SK-N-SH (cell line): ENCODE results near the gene TMEM240. TPM values are rescaled to one million over a fixed set of nuclear protein-coding genes. Genes with fewer than 3 reads are reported as not detected.
"Not testable (repeated sequence)": the region's sequence is repeated elsewhere in the genome, so short reads cannot be mapped to it uniquely, and the experiment has no call there.

ENCODE experiments used
- CTCF ChIA-PET: fragments of 300-600, 350-600 bp; formaldehyde crosslinking; extraction: SDS; loops from one replicate; lab custom pipeline; 2021; lab: Yijun Ruan, JAX
- POLR2A ChIA-PET: fragments of 350-600 bp; sonication (Branson Sonifier 250); formaldehyde crosslinking; extraction: SDS; loops from one replicate; lab custom pipeline; 2020; ENCODE audit warnings: antibody characterized with exemption, inconsistent platforms; lab: Yijun Ruan, JAX
- DNase-seq: peaks from one replicate; pipeline ENCODE4 v3.0.0; 2012
- H2AFZ ChIP-seq: fragments of 200-600 bp; sonication (generic); 2 replicates; pipeline ENCODE4 v1.8.1; 2016; ENCODE audit warnings: antibody characterized with exemption, mild to moderate bottlenecking, low read depth
- H3F3A ChIP-seq: fragments of 200-600 bp; sonication (generic); replicated peaks from 2 replicates; pipeline ENCODE3; 2016; ENCODE audit warnings: antibody characterized with exemption, mild to moderate bottlenecking; ENCODE audit not compliant: insufficient read depth
- H3K27ac ChIP-seq, 2 experiments: fragments of 200-500 bp in 1 of 2; fragments of 200-600 bp in 1 of 2; sonication (Bioruptor generic) in 1 of 2; sonication (generic), shearing (Covaris generic) in 1 of 2; 2 replicates each; pipeline versions ENCODE4 v1.5.1 to v1.6.1; 2014 to 2016; ENCODE audit warnings: low read depth in 2 of 2, inconsistent platforms in 1 of 2, low read length in 1 of 2, mild to moderate bottlenecking in 1 of 2, mixed read lengths in 1 of 2
- H3K27me3 ChIP-seq: fragments of 200-600 bp; sonication (generic), shearing (Covaris generic); 2 replicates; pipeline ENCODE4 v1.6.1; 2016; ENCODE audit warnings: mixed run types; ENCODE audit not compliant: insufficient read depth
- H3K36me3 ChIP-seq, 2 experiments: fragments of 200-500 bp in 1 of 2; fragments of 200-600 bp in 1 of 2; sonication (Bioruptor generic) in 1 of 2; sonication (generic) in 1 of 2; replicated peaks in 1 of 2; 2 replicates each; pipeline versions ENCODE3 to v1.5.1; 2014 to 2016; ENCODE audit warnings: low read length in 1 of 2, mild to moderate bottlenecking in 1 of 2; ENCODE audit not compliant: insufficient read depth in 2 of 2, control insufficient read depth in 1 of 2
- H3K4me1 ChIP-seq, 2 experiments: fragments of 200-500 bp in 1 of 2; fragments of 200-600 bp in 1 of 2; sonication (Bioruptor generic) in 1 of 2; sonication (generic), shearing (Covaris generic) in 1 of 2; 2 replicates each; pipeline versions ENCODE4 v1.5.1 to v1.6.1; 2014 to 2016; ENCODE audit warnings: low read depth in 1 of 2, low read length in 1 of 2, mixed run types in 1 of 2; ENCODE audit not compliant: insufficient read depth in 2 of 2, control insufficient read depth in 1 of 2
- H3K4me2 ChIP-seq: fragments of 200-600 bp; sonication (generic), shearing (Covaris generic); 2 replicates; pipeline ENCODE4 v1.6.1; 2017; ENCODE audit warnings: mixed run types
- H3K4me3 ChIP-seq, 2 experiments: fragments of 200-500 bp in 1 of 2; fragments of 200-600 bp in 1 of 2; sonication (Bioruptor generic) in 1 of 2; sonication (generic), shearing (Covaris generic) in 1 of 2; 2 replicates each; pipeline versions ENCODE4 v1.5.1 to v1.8.1; 2014 to 2016; ENCODE audit warnings: low read depth in 2 of 2, inconsistent platforms in 1 of 2, low read length in 1 of 2, mild to moderate bottlenecking in 1 of 2, mixed read lengths in 1 of 2, moderate library complexity in 1 of 2
- H3K79me2 ChIP-seq: fragments of 200-600 bp; sonication (generic); 2 replicates; pipeline ENCODE4 v1.8.1; 2017; ENCODE audit warnings: mild to moderate bottlenecking; ENCODE audit not compliant: insufficient read depth
- H3K9ac ChIP-seq: fragments of 200-600 bp; sonication (generic); 2 replicates; pipeline ENCODE4 v1.6.1; 2017; ENCODE audit warnings: mixed run types
- H3K9me2 ChIP-seq: fragments of 200-600 bp; sonication (generic); 2 replicates; pipeline ENCODE4 v1.6.1; 2017; ENCODE audit warnings: mixed run types
- H3K9me3 ChIP-seq: fragments of 200-600 bp; sonication (generic); 2 replicates; pipeline ENCODE4 v1.6.1; 2017; ENCODE audit warnings: mixed run types, mild to moderate bottlenecking, moderate library complexity
- H4K20me1 ChIP-seq: fragments of 200-600 bp; sonication (generic); 2 replicates; pipeline ENCODE4 v1.6.1; 2017; ENCODE audit warnings: mild to moderate bottlenecking, mixed run types; ENCODE audit not compliant: insufficient read depth
- CTCF ChIP-seq: fragments of 200-600 bp; sonication (generic); IDR thresholded peaks from 2 replicates; pipeline ENCODE4 v1.6.1; 2017; ENCODE audit warnings: antibody characterized with exemption, mild to moderate bottlenecking, moderate library complexity
- EP300 ChIP-seq, 2 experiments: IDR thresholded peaks; 2 replicates each; pipeline versions ENCODE4 v1.4.0 to v1.6.1; 2012; ENCODE audit warnings: borderline replicate concordance in 1 of 2, low read depth in 1 of 2, low read length in 1 of 2
- FOSL2 ChIP-seq: IDR thresholded peaks from 2 replicates; pipeline ENCODE4 v1.4.0; 2012; ENCODE audit warnings: low read depth, mild to moderate bottlenecking, moderate library complexity, borderline replicate concordance
- FOXM1 ChIP-seq: IDR thresholded peaks from 2 replicates; pipeline ENCODE4 v1.4.0; 2012; ENCODE audit warnings: low read depth, mild to moderate bottlenecking
- GABPA ChIP-seq: IDR thresholded peaks from 2 replicates; pipeline ENCODE4 v1.4.0; 2012; ENCODE audit warnings: low read depth, mild to moderate bottlenecking
- GATA2 ChIP-seq: sonication (generic); formaldehyde crosslinking; IDR thresholded peaks from 2 replicates; pipeline ENCODE4 v1.5.0; 2020; ENCODE audit warnings: mild to moderate bottlenecking, missing genetic modification reagents
- IRF3 ChIP-seq: fragments of 150-350 bp; IDR thresholded peaks from 2 replicates; pipeline ENCODE4 v1.6.1; 2016; ENCODE audit warnings: mild to moderate bottlenecking, low read depth, low read length
- JUND ChIP-seq: IDR thresholded peaks from 2 replicates; pipeline ENCODE4 v1.4.0; 2012
- RXRA ChIP-seq: IDR thresholded peaks from 2 replicates; pipeline ENCODE4 v1.4.0; 2012; ENCODE audit warnings: low read depth, mild to moderate bottlenecking, borderline replicate concordance
- SIN3A ChIP-seq: IDR thresholded peaks from 2 replicates; pipeline ENCODE4 v1.6.1; 2012; ENCODE audit warnings: low read depth, mild to moderate bottlenecking, low read length, moderate library complexity, borderline replicate concordance
- TCF12 ChIP-seq: IDR thresholded peaks from 2 replicates; pipeline ENCODE4 v1.4.0; 2012
- USF2 ChIP-seq: fragments of 150-350 bp; IDR thresholded peaks from 2 replicates; pipeline ENCODE4 v1.6.1; 2017; ENCODE audit warnings: antibody characterized with exemption, low read length, low read depth, borderline replicate concordance
- WGBS: methylation state at CpG from one replicate; pipeline ENCODE4 v1.1.6; 2017; ENCODE audit warnings: low lambda C conversion rate; 5-methylcytosine and 5-hydroxymethylcytosine counted together
- polyA plus RNA-seq, 3 experiments: library from polyadenylated mRNA; depleted of rRNA; stranded (reverse); fragments of >200 nt; gene quantifications; 2 replicates each; pipeline ENCODE4 v1.2.3, GENCODE V29; 2012

The TMEM240 gene
- polyA plus RNA-seq, 1 of the 3 experiments (the other 2 are of a cell fraction), result 6.5 TPM

- no peak for TF ChIP-seq IRF3
- no peak for TF ChIP-seq USF2
- no peak for TF ChIP-seq FOSL2
- no peak for TF ChIP-seq FOXM1
- no peak for TF ChIP-seq CTCF
- TF ChIP-seq EP300 (IDR thresholded peaks at IDR 0.05; ENCODE audit: borderline replicate concordance in 1 of 2, low read depth in 1 of 2, low read length in 1 of 2), result no peak
- TF ChIP-seq GABPA, result no peak
- no peak for TF ChIP-seq SIN3A
- TF ChIP-seq TCF12, result no peak
- TF ChIP-seq GATA2 (CRISPR knock-in tag), result no peak
- TF ChIP-seq JUND, result no peak
- no peak for TF ChIP-seq RXRA
- TF ChIP-seq, all 33 proteins: peak for 0
Observed at GRCh38 chr1:1534401-1535154, 5.8 kb downstream of the TMEM240 start (continued).

- POLR2A ChIA-PET, H3K9me2 ChIP-seq, CTCF ChIA-PET, H3F3A ChIP-seq, H3K79me2 ChIP-seq, H3K4me1 ChIP-seq, H3K9me3 ChIP-seq, H3K27me3 ChIP-seq, H3K9ac ChIP-seq, H3K4me2 ChIP-seq, DNase-seq, H3K27ac ChIP-seq, H4K20me1 ChIP-seq, H2AFZ ChIP-seq, H3K4me3 ChIP-seq: not testable (repeated sequence)
- whole genome bisulfite sequencing, result no CpG with 5 or more reads among the region's 18 CpGs
- peaks cover 15 to 22% of the 10 kb centered on the region in 2 experiments for H3K36me3 ChIP-seq
Observed at GRCh38 chr1:1533894-1534291, 6.5 kb downstream of the TMEM240 start.

- H3K79me2 ChIP-seq, H4K20me1 ChIP-seq, H3K4me2 ChIP-seq, H3K9ac ChIP-seq, H3K9me3 ChIP-seq, H3K4me1 ChIP-seq, H3K27ac ChIP-seq, H3F3A ChIP-seq, H3K9me2 ChIP-seq, DNase-seq, CTCF ChIA-PET, H3K4me3 ChIP-seq, H3K27me3 ChIP-seq, H2AFZ ChIP-seq, POLR2A ChIA-PET: not testable (repeated sequence)
- H3K36me3 ChIP-seq, result peaks cover 15 to 24% of the 10 kb centered on the region in 2 experiments
- no CpG with 5 or more reads among the region's 22 CpGs for WGBS
Observed at GRCh38 chr1:1533176-1533893, 7.1 kb downstream of the TMEM240 start.
